Mesendoderm (in vitro differentiated cells): Measurements from ENCODE around the gene KLHL35.

ENCODE experiments used
- DNase-seq: peaks from one replicate; pipeline ENCODE4 v3.0.0; 2013
- H2AK5ac ChIP-seq: 2 replicates; pipeline ENCODE4 v1.6.1; 2013; ENCODE audit warnings: low read length, inconsistent platforms
- H2BK120ac ChIP-seq: 2 replicates; pipeline ENCODE4 v1.6.1; 2013; ENCODE audit warnings: low read depth, mild to moderate bottlenecking, low read length, moderate library complexity, mixed read lengths
- H2BK15ac ChIP-seq: replicated peaks from 2 replicates; pipeline ENCODE4 v1.6.1; 2013; ENCODE audit warnings: low read depth, mild to moderate bottlenecking, moderate library complexity
- H2BK5ac ChIP-seq: 2 replicates; pipeline ENCODE4 v1.6.1; 2013; ENCODE audit warnings: low read length, inconsistent platforms
- H3K18ac ChIP-seq: 2 replicates; pipeline ENCODE4 v1.6.1; 2013; ENCODE audit warnings: mild to moderate bottlenecking, low read length, mixed read lengths
- H3K23ac ChIP-seq: one replicate; pipeline ENCODE4 v1.6.1; 2013; ENCODE audit warnings: low read length
- H3K27ac ChIP-seq: 2 replicates; pipeline ENCODE4 v1.5.1; 2013; ENCODE audit warnings: low read depth, mild to moderate bottlenecking, inconsistent platforms, low read length, moderate library complexity
- H3K27me3 ChIP-seq: 2 replicates; pipeline ENCODE4 v1.6.1; 2013; ENCODE audit warnings: low read length, control low read depth, mild to moderate bottlenecking, inconsistent platforms; ENCODE audit not compliant: insufficient read depth, poor library complexity
- H3K36me3 ChIP-seq: 2 replicates; pipeline ENCODE4 v1.6.1; 2013; ENCODE audit warnings: low read length, inconsistent platforms; ENCODE audit not compliant: control insufficient read depth, insufficient read depth
- H3K4ac ChIP-seq: one replicate; pipeline ENCODE4 v1.6.1; 2013; ENCODE audit warnings: low read depth, mild to moderate bottlenecking, low read length, moderate library complexity
- H3K4me1 ChIP-seq: 2 replicates; pipeline ENCODE4 v1.6.1; 2013; ENCODE audit warnings: low read depth, low read length, inconsistent platforms; ENCODE audit not compliant: control insufficient read depth
- H3K4me2 ChIP-seq: 2 replicates; pipeline ENCODE4 v1.6.1; 2013; ENCODE audit warnings: low read length
- H3K4me3 ChIP-seq: 2 replicates; pipeline ENCODE4 v1.5.1; 2013; ENCODE audit warnings: mild to moderate bottlenecking, low read length
- H3K56ac ChIP-seq: one replicate; pipeline ENCODE4 v1.6.1; 2013; ENCODE audit warnings: low read length
- H3K79me1 ChIP-seq: 2 replicates; pipeline ENCODE4 v1.6.1; 2013; ENCODE audit warnings: low read length, inconsistent platforms
- H3K79me2 ChIP-seq: 2 replicates; pipeline ENCODE4 v1.6.1; 2013; ENCODE audit warnings: mild to moderate bottlenecking, low read length; ENCODE audit not compliant: control insufficient read depth, insufficient read depth
- H3K9ac ChIP-seq: 2 replicates; pipeline ENCODE4 v1.6.1; 2013; ENCODE audit warnings: low read length, inconsistent platforms
- H4K5ac ChIP-seq: one replicate; pipeline ENCODE4 v1.6.1; 2013; ENCODE audit warnings: low read length
- H4K8ac ChIP-seq: one replicate; pipeline ENCODE4 v1.6.1; 2013; ENCODE audit warnings: low read depth, mild to moderate bottlenecking, control low read depth, low read length, moderate library complexity
- WGBS: extraction: QIAGEN DNeasy Blood & Tissue Kit; methylation state at CpG from one replicate; pipeline ENCODE4 v1.1.7; 2013; ENCODE audit warnings: low lambda C conversion rate, missing lambda C conversion rate; ENCODE audit not compliant: insufficient coverage; ENCODE audit errors: extremely low coverage; 5-methylcytosine and 5-hydroxymethylcytosine counted together

Gene KLHL35

GRCh38 chr11:75427181-75427580 lies 5.8 kb downstream of the KLHL35 start:
- no peak overlapping the region for H2BK5ac ChIP-seq
- no peaks in the 10 kb centered on the region for H3K36me3 ChIP-seq
- H4K8ac ChIP-seq, result no peak overlapping the region
- H3K4me1 ChIP-seq, result peaks cover 4% of the 10 kb centered on the region
- no peak overlapping the region for H3K56ac ChIP-seq
- no peak for DNase-seq
- no peak overlapping the region for H3K9ac ChIP-seq
- no peaks in the 10 kb centered on the region for H3K79me1 ChIP-seq
- no peak overlapping the region for H3K23ac ChIP-seq
- no peak overlapping the region for H3K4me3 ChIP-seq
- H2AK5ac ChIP-seq, result no peak overlapping the region
- peaks cover 28% of the 10 kb centered on the region for H3K27me3 ChIP-seq
- no peak overlapping the region for H3K27ac ChIP-seq
- H2BK120ac ChIP-seq, result no peak overlapping the region
- no peak overlapping the region for H2BK15ac ChIP-seq
- H3K4me2 ChIP-seq, result no peak overlapping the region
- H3K4ac ChIP-seq, result no peak overlapping the region
- H3K79me2 ChIP-seq, result no peaks in the 10 kb centered on the region
- H3K18ac ChIP-seq, result no peak overlapping the region
- no peak overlapping the region for H4K5ac ChIP-seq

GRCh38 chr11:75426720-75427086 lies 6.3 kb downstream of the KLHL35 start:
- no CpG with 5 or more reads among the region's 5 CpGs for WGBS
- H2BK5ac ChIP-seq, result no peak overlapping the region
- peaks cover 26% of the 10 kb centered on the region for H3K27me3 ChIP-seq
- peaks cover 4% of the 10 kb centered on the region for H3K4me1 ChIP-seq
- no peak overlapping the region for H2AK5ac ChIP-seq
- no peaks in the 10 kb centered on the region for H3K36me3 ChIP-seq
- H3K23ac ChIP-seq, result no peak overlapping the region
- H3K27ac ChIP-seq, result no peak overlapping the region
- no peak overlapping the region for H3K56ac ChIP-seq
- no peak overlapping the region for H3K9ac ChIP-seq
- H2BK120ac ChIP-seq, result no peak overlapping the region
- no peak overlapping the region for H3K4ac ChIP-seq
- no peak overlapping the region for H2BK15ac ChIP-seq
- H4K8ac ChIP-seq, result no peak overlapping the region
- no peak for DNase-seq
- H3K4me2 ChIP-seq, result no peak overlapping the region
- no peaks in the 10 kb centered on the region for H3K79me2 ChIP-seq
- no peak overlapping the region for H3K18ac ChIP-seq
- no peaks in the 10 kb centered on the region for H3K79me1 ChIP-seq
- H4K5ac ChIP-seq, result no peak overlapping the region
- no peak overlapping the region for H3K4me3 ChIP-seq

DNA sequence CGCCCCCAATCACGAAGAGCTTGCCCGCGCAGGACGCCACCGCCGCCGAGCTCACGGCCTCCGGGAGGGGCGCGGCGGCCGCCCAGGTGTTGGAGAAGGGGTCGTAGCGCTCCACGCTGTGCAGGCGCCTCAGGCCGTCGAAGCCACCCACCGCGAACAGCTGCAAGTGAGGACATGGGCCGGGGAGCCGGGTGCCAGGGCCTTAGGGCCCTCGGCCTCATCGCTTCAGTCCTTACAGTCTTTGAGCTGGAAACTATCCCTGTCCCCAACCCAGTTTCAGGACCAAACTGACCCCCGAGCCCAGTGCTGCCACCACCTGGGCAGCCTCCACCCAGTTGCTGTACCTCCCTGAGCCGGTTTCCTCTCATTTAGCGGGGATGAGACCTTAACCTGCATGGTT lies 7.6 kb downstream of the KLHL35 start:
- H3K79me1 ChIP-seq, result no peaks in the 10 kb centered on the region
- H3K27me3 ChIP-seq, result peaks cover 13% of the 10 kb centered on the region
- peak overlapping the region; percentile 15 for H3K23ac ChIP-seq
- WGBS, result no CpG with 5 or more reads among the region's 29 CpGs
- no peak overlapping the region for H3K27ac ChIP-seq
- H2AK5ac ChIP-seq, result no peak overlapping the region
- H3K4me3 ChIP-seq, result no peak overlapping the region
- H3K18ac ChIP-seq, result no peak overlapping the region
- DNase-seq, result peak; percentile 86
- H4K5ac ChIP-seq, result no peak overlapping the region
- no peaks in the 10 kb centered on the region for H3K36me3 ChIP-seq
- H3K4me1 ChIP-seq, result peaks cover 2% of the 10 kb centered on the region
- H2BK5ac ChIP-seq, result no peak overlapping the region
- no peaks in the 10 kb centered on the region for H3K79me2 ChIP-seq
- H3K9ac ChIP-seq, result peak overlapping the region; percentile 55
- no peak overlapping the region for H2BK120ac ChIP-seq
- peak overlapping the region; percentile 35 for H3K4me2 ChIP-seq
- peak overlapping the region; percentile 54 for H3K56ac ChIP-seq
- no peak overlapping the region for H4K8ac ChIP-seq
- no peak overlapping the region for H2BK15ac ChIP-seq
- H3K4ac ChIP-seq, result no peak overlapping the region

DNA sequence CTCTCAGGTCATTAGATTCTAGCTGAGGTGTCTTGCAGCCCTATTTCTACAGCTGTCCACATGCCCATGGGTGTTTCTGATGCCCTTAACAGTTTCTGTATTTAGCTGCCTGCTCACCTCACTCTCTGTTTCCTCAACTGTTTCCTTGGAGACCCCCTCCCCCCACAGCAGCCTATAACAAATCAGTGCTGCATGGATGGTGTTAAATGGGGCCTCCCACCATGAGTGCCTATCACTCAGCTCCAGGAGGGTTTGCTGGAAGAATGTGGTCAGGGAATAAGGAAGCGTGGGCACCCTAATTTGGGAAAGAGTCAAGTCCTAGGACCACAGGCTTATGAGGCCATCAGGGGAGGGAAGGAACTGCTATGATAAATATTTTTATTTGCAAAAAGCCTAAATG lies 8.6 kb downstream of the KLHL35 start:
- no peak overlapping the region for H2BK5ac ChIP-seq
- no peak overlapping the region for H4K8ac ChIP-seq
- H4K5ac ChIP-seq, result no peak overlapping the region
- H3K56ac ChIP-seq, result no peak overlapping the region
- peaks cover 2% of the 10 kb centered on the region for H3K4me1 ChIP-seq
- H3K9ac ChIP-seq, result no peak overlapping the region
- no peak overlapping the region for H2BK15ac ChIP-seq
- H3K4me3 ChIP-seq, result no peak overlapping the region
- no peaks in the 10 kb centered on the region for H3K79me1 ChIP-seq
- no CpG with 5 or more reads among the region's 1 CpG for WGBS
- peaks cover 7% of the 10 kb centered on the region for H3K27me3 ChIP-seq
- H3K4me2 ChIP-seq, result no peak overlapping the region
- H3K27ac ChIP-seq, result no peak overlapping the region
- H2AK5ac ChIP-seq, result no peak overlapping the region
- no peak overlapping the region for H3K4ac ChIP-seq
- no peak overlapping the region for H3K23ac ChIP-seq
- no peaks in the 10 kb centered on the region for H3K79me2 ChIP-seq
- peak; percentile 71 for DNase-seq
- no peak overlapping the region for H2BK120ac ChIP-seq
- no peaks in the 10 kb centered on the region for H3K36me3 ChIP-seq
- no peak overlapping the region for H3K18ac ChIP-seq

DNA sequence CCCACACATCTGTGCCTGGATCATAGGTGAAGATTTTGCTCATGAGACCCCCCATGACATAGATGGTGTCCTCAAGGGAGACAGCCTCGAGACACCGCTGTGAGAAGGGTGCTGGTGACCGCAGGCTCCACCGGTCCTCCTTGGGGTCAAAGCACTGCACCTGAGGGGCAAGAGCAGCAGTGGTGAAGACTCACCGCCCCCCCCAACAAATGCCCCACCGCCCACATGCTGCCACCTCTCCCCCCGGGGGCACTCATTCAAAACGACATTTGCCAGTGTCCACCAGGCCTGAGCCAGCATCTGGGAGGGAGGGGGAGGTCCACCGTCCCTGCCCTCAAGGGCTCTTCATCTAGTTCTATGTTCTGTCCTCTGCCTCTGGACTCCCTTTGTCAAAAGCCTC lies 9.3 kb downstream of the KLHL35 start:
- no peak overlapping the region for H3K18ac ChIP-seq
- H3K23ac ChIP-seq, result no peak overlapping the region
- H2BK15ac ChIP-seq, result no peak overlapping the region
- no peaks in the 10 kb centered on the region for H3K79me2 ChIP-seq
- no CpG with 5 or more reads among the region's 9 CpGs for WGBS
- no peaks in the 10 kb centered on the region for H3K36me3 ChIP-seq
- H3K4me1 ChIP-seq, result peaks cover 2% of the 10 kb centered on the region
- DNase-seq, result no peak
- no peak overlapping the region for H3K4ac ChIP-seq
- H4K8ac ChIP-seq, result no peak overlapping the region
- H2BK120ac ChIP-seq, result no peak overlapping the region
- H3K79me1 ChIP-seq, result no peaks in the 10 kb centered on the region
- no peak overlapping the region for H2BK5ac ChIP-seq
- H3K27me3 ChIP-seq, result peaks cover under 1% of the 10 kb centered on the region
- H2AK5ac ChIP-seq, result no peak overlapping the region
- no peak overlapping the region for H4K5ac ChIP-seq
- no peak overlapping the region for H3K56ac ChIP-seq
- no peak overlapping the region for H3K4me2 ChIP-seq
- no peak overlapping the region for H3K4me3 ChIP-seq
- no peak overlapping the region for H3K27ac ChIP-seq
- H3K9ac ChIP-seq, result no peak overlapping the region
